GM15510 (cell line): ENCODE data around the gene BGN.

ENCODE experiments used
- POLR2A ChIP-seq: IDR thresholded peaks from 3 replicates; pipeline ENCODE4 v1.6.1; 2011; ENCODE audit warnings: borderline replicate concordance; ENCODE audit not compliant: insufficient read length; ENCODE audit errors: extremely low read depth

The BGN gene

DNA sequence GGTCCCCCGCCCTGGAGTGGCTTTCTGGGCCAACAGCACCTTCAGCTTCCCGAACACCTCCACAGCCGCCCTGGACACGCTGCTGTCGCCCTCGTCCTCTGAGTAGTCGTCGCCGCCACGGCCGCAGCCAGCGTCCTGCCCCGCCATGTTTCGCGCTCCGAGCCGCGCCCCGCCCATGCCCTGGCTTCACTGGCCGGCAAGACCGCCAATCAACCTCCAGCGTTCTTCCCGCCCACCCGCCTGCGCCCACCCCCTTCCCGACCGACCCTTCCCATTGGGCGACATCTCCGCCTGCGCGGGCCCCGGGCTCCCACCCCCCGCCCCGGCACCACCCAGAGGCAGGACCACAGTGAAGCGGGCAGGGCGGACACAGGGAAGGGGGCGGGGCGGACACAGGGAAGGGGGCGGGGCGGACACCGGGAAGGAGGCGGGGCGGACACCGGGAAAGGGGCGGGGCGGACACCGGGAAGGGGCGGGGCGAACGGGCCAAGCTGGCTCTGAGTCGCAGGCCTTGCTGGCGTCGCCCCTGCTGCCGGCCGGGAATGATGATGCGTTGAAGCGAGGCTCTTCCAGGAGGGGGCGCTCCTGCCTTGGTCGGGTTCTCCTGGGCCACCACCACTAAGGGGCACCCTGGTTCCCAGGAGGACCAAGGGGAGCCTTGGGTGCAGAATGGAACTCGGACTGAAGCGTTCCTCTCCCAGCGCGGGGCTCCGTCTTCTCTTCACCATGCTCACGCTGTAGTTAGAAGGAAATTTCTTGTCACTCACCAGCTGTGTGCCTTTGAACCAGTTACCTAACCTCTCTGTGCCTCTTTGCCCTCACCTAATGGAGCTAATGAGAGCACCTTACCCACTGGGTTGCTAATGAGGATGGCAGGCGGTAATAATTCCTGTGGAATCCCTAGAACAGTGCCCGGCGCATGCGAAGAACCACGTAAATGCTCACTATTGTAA, 24.1 kb upstream of the BGN start, which contains the start of gene HAUS7:
Gene HAUS7, minus strand, starts transcription at position 166 of the 953 bp plus-strand sequence. Its CDS starts 19 bp downstream, at position 147.
- peak; percentile 36 for TF ChIP-seq POLR2A

DNA sequence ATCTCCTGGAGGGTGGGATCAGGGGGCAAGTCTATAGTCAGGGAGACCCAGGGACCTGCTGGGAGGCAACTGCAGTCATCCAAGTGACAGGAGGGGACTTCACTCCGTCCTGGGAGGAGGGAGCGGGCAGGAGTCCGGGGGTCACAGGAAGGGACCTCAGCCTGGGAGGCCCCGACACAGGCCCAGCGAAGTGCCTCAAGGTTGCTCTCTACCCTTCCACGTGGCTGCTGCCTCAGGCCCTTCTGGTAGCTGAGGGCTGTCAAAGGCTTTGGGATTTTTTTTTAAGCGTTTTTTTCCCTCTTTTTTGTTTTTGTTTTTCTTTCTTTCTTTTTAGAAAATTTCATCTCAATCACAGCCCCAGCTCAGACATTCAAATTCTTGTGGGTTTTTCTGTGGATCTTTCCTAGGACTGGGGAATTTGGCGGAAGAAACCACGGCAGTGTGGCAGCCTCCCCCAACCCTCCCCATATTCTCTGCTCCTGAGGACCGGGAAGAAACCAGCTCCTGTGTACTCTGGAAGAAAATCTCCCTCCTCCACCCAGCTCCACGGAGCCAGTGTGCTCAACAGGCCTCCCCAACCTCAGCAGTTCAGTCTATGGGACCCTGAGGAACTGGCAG, 23.0 kb upstream of the BGN start:
- TF ChIP-seq POLR2A = no peak

DNA sequence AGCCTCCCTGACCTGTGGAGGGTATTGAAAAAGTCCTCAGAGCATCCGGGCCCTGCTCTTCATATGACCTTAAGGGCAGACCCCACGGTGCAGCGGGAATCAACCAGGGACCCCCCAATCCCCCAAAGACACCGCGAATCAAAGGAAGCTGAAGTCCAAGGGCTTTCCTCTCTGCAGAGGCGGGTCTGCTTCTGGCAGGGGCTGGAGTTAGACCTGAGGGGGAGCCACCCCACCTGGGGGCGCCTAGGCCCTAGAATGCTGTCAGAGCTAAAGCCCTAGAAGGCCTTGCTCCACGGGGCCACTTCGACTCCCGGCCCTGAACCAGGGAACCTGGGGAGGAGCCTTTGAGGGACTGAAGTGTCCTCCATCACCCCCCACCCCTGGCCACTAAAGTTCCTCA, 21.7 kb upstream of the BGN start:
- TF ChIP-seq POLR2A = no peak

DNA sequence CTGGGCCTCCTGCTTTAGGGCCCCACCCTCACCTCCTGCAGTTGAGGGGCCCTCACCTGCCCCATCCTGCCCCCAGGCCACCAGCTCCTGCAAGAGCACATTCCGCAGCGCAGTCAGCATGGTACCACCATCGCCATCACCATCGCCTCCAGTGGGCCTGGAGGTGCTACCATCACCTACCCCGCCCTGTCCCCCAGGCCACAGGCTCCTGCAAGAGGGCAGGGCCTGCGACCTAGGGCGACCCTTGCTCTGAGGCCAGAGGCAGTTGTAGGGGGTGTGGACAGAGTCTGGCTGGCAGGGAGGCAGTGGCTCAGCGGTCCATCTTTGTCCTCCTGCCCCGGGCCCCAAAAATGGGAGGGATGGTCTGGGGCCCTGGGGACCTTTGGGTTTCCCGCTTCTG, 20.5 kb upstream of the BGN start:
- TF ChIP-seq POLR2A = no peak

DNA sequence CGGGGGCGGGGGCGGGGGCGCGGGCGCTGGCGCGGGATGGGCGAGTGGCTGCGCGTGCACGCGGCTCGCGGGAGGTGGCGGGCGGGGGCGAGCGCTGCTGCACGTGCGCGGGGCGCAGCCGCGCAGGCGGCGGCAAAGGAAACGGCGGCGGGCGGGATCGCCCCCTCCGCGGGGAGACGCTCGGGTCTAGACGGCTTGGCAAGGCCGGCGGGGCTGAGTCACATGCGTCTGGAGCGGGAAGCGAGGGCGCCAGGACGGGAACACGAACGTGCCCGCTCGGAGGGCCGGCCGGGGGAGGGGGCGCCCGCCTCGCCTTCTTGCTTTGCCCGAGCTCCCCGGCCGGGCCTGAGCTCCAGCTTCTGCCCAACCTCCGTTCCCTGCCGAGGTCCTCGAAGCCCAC, 20.1 kb upstream of the BGN start:
- TF ChIP-seq POLR2A = no peak

DNA sequence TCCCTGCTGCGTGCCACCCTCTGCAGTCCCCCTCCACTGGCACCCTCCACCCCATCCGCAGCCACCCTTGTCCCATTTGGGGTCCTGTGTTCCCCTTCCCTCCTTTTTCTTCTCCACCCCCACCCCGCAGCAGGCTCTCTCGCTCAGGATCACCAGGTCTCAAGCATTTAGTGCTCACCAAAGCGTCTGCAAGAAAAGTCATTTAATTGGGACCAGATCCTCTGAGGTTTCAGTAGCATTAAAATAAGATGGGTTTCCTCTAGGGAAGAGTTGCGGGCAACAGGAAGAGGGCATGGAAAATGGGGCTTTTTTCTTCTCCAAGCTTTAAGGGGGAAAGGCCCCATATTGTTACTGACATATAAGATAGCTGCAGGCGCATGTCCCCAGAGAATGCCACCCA, 19.5 kb upstream of the BGN start:
- TF ChIP-seq POLR2A = no peak

DNA sequence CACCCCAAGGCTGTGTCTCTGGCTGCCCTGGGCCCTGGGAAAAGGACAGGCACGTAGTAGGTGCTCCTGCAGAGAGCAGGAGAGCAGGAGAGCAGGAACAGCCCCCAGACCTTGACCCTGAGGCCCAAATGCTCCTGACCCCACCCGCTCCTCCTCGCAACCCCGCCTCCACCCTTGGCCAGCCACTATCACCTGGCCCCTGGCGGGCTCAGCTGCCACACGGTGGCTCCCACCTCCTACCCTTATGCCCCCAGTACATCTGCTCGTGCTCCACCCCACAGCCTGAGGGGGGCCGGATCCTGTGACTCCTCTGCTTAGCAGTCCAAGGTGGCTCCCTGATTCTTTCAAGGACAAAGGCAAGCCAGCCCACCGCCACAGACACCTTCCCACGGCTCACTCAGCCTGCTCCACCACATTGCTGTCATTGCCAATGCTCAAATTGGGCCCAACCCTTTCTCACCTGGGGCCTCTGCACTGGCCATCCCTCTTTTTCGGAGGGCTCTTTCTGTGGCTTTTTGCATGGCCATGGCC, 19.0 kb upstream of the BGN start:
- no peak for TF ChIP-seq POLR2A

DNA sequence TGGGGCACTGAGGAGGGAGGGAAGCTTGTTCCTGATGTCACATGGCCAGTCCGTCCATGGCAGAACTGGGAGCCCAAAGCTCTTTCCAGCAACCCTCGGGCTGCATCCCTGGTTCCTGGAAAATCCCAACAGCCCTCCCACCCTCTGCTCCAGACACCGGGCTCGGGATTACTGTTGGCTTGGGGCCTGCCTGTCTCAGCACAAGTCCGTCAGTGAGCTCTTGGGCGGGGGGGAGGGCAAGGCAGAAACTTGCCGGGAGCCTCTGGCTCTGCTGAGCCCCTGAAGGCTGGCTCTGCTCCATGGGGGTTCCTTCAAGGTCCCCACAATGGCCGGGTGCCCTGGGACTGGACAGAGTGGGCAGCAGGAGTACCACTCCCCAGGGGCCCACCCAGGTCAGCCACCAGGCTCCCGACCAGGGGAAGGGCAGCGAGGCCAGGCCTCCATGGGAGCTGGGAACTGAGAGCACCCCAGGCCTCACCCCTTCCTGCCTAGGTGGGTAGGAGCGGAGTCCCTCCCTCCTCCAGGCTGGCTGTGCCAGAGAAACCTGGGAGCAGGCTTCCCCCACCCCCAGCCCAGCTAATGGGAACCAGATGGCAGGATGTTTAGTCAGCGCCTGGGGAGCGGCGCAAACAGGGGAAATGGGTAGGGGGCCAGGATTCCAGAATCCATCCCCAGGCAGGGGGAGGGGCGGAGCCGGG, 18.0 kb upstream of the BGN start:
- TF ChIP-seq POLR2A = no peak

DNA sequence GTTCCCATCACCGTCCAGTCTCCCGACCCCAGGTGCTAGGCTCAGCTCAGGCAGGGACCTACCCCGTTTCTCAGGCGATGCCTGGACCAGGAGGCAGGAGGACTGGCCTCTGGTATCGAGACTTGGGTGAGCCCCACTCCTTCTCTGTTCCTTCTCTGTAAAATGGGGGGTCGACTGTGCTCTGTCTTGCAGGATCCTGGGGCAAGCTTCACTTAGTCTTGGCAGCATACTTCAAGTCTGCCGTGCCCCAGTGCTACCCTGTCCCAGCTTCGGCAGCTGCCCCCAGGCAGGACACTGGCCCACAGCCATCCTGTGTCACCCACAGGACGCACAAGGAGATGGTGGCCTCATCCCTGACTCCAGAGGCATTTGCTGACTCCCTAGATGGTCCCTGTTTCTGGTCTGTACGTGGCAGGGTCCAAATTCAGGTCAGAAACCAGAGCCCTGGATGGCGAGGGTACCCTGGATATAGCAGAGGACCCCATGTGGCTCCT, 17.4 kb upstream of the BGN start:
- TF ChIP-seq POLR2A = no peak

DNA sequence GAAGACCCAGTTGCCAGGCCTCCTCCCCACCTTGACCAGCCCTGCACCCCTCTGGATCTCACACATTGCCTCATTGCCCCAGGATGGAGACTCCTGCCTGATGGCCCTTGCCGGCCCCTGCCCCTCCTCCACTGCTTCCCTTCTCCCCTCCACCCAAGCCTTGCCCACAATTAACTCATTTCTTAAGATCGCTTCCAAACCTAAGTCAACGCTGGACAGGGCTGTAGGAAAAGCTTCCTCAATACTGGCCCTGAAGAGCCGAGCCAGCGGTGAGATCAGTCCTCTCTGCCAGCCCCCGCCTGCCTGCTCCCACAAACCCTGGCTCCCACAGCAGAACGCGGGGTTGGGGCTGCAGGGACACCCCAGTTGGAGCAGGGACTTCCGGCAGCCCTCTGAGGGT, 16.9 kb upstream of the BGN start:
- no peak for TF ChIP-seq POLR2A

DNA sequence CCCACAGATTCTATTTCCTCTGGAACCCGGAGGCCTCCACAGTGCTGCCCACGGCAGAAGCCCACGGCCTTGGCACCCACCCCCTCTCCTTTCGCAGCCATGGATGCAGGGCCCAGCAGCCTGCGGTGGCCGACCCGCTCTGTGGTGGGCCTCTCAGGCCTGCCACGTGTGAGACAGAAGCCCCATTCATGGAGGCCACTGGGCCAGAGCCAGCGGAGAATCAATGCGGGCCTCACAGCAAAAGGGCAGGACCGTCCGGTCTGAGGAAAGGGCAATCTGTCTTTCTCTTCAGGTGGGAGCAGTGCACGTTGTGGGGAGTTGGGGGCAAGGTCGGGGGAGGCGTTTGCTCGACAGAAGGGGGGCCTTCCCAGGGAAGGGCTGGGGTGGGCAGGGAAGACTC, 16.0 kb upstream of the BGN start:
- no peak for TF ChIP-seq POLR2A

DNA sequence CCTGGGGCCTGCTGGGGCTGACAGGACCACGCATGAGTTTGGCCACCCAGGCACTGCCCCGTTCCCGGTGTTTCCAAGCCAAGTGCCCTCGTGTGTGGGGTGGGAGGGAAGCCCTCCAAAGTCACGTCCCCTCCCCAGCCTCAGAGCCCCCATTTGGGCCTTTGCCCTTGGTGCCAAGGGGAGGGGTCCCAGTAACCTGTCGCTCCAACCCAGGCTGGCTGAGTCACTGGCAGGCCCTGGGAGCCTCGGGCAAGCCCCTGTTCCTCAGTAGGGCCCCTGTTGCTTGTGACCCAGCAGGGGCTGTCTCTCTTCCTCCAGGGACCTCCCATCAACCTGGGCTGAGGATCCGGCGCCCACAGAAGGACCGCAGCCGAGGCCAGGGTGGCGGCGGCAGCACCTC, 13.7 kb upstream of the BGN start:
- TF ChIP-seq POLR2A = no peak

DNA sequence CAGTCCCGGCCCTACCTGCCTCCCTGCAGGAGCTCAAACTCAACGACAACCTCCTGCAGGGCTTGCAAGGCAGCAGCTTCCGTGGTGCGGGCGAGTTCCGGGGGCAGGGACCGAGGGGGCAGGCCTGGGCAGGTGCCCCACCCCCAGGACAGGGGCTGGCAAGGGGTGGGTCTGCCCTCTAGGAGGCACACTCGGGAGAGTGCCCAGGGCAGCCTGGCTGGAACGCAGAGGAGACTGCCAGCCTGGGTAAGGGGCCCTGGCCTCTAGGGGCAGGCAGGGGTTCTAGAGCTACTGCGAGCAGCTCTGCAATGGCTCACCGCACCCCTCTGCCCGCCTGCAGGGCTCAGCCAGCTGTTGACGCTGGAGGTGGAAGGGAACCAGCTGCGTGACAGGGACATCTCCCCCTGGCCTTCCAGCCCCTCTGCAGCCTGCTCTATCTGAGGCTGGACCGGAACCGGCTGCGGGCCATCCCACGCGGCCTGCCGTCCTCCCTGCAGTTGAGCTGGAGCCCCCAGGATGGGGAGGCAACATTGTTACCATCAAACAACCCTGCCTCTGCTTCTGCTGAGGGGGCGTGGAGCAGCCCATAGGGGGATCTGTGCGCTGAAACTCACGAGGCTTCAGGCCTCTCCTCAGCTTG, 12.3 kb upstream of the BGN start:
- no peak for TF ChIP-seq POLR2A

DNA sequence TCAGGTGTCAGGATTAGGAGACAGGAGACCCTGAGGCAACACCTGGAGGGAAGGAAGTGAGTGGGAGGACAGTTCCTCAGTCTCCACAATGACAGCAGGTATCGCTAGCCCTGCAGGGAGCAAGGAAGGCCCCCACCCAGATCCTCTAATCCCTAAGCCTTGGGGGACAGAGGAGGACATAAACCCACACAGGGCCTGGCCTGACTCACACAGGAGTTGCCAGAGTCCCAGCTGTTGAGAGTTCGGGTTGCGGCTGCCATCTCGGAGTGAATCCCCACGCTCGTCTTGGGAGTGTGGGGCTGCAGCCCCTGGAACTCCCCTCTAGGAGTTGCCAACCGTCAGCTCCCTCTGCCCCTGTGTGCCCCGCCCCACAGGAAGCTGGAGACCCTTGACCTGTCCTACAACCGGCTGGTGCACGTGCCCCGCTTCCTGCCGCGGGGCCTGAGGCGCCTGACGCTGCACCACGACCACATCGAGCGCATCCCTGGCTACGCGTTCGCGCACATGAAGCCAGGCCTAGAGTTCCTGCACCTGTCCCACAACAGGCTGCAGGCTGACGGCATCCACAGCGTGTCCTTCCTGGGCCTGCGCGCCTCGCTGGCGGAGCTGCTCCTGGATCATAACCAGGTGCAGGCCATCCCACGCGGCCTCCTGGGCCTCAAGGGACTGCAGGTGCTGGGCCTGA, 9.2 kb upstream of the BGN start:
- no peak for TF ChIP-seq POLR2A
